ENCODE data around the gene BACH2.

BACH2 gene

GRCh38 chr6:90274451-90275030, 22.1 kb downstream of the BACH2 start:
- peak; percentile 93 for DNase-seq

- DNase-seq: no peak
Observed at GRCh38 chr6:90273863-90274262, 22.8 kb downstream of the BACH2 start.

GRCh38 chr6:90272895-90273294, 23.7 kb downstream of the BACH2 start:
- DNase-seq: no peak

GRCh38 chr6:90271831-90272230, 24.8 kb downstream of the BACH2 start:
- DNase-seq: no peak

- no peak for DNase-seq
Observed at GRCh38 chr6:90269334-90269733, 27.3 kb downstream of the BACH2 start.

GRCh38 chr6:90268178-90268577, 28.5 kb downstream of the BACH2 start:
- no peak for DNase-seq

GRCh38 chr6:90266905-90267621, 29.6 kb downstream of the BACH2 start:
- DNase-seq: no peak

GRCh38 chr6:90264561-90264960, 32.1 kb downstream of the BACH2 start:
- no peak for DNase-seq

- no peak for DNase-seq
Observed at GRCh38 chr6:90263633-90264032, 33.0 kb downstream of the BACH2 start.

- DNase-seq: no peak
Observed at GRCh38 chr6:90261801-90262200, 34.8 kb downstream of the BACH2 start.

GRCh38 chr6:90257486-90257738, 39.2 kb downstream of the BACH2 start:
- no peak for DNase-seq

GRCh38 chr6:90256698-90257485, 39.8 kb downstream of the BACH2 start:
- DNase-seq: peak; percentile 31

- no peak for DNase-seq
Observed at GRCh38 chr6:90253631-90254030, 43.0 kb downstream of the BACH2 start.

- DNase-seq: no peak
Observed at GRCh38 chr6:90251295-90251992, 45.2 kb downstream of the BACH2 start.

GRCh38 chr6:90250405-90250804, 46.2 kb downstream of the BACH2 start:
- no peak for DNase-seq

GRCh38 chr6:90249458-90249857, 47.2 kb downstream of the BACH2 start:
- peak; percentile 53 for DNase-seq

- peak; percentile 54 for DNase-seq
Observed at GRCh38 chr6:90249034-90249433, 47.6 kb downstream of the BACH2 start.

GRCh38 chr6:90247262-90247661, 49.4 kb downstream of the BACH2 start:
- no peak for DNase-seq

GRCh38 chr6:90241229-90241880, 55.3 kb downstream of the BACH2 start:
- no peak for DNase-seq

GRCh38 chr6:90238496-90239266, 58.0 kb downstream of the BACH2 start:
- DNase-seq: no peak

- no peak for DNase-seq
Observed at GRCh38 chr6:90237350-90237990, 59.2 kb downstream of the BACH2 start.

GRCh38 chr6:90233994-90234393, 62.6 kb downstream of the BACH2 start:
- DNase-seq: peak; percentile 84
